Type B pancreatic cell (in vitro differentiated cells): Measurements from ENCODE around the gene SPHK2. TPM values are rescaled to one million over a fixed set of nuclear protein-coding genes. Genes with fewer than 3 reads are reported as not detected.
A peak's percentile ranks its signal among the peaks of the same experiment; 100 is the strongest.
"Not testable (repeated sequence)": the region's sequence is repeated elsewhere in the genome, so short reads cannot be mapped to it uniquely, and the experiment has no call there.

Experiments used
- DNase-seq: peaks from one replicate; pipeline ENCODE4 v3.0.0; 2021; ENCODE audit warnings: mixed read lengths; ENCODE audit not compliant: unreplicated experiment; ENCODE audit errors: extremely low spot score
- H3K27ac Mint-ChIP-seq: 2 replicates; pipeline ENCODE4 v1.8.0; 2021; ENCODE audit warnings: mild to moderate bottlenecking, mixed read lengths
- H3K27me3 Mint-ChIP-seq: 2 replicates; pipeline ENCODE4 v1.8.0; 2021; ENCODE audit warnings: mixed read lengths
- H3K36me3 Mint-ChIP-seq: 2 replicates; pipeline ENCODE4 v1.8.0; 2021; ENCODE audit warnings: mixed read lengths
- H3K4me1 Mint-ChIP-seq: one replicate; pipeline ENCODE4 v1.8.0; 2021; ENCODE audit warnings: mixed read lengths; ENCODE audit not compliant: unreplicated experiment
- H3K4me3 Mint-ChIP-seq: 2 replicates; pipeline ENCODE4 v1.8.0; 2021; ENCODE audit warnings: mild to moderate bottlenecking, mixed read lengths
- H3K9me3 Mint-ChIP-seq: 2 replicates; pipeline ENCODE4 v1.8.0; 2021; ENCODE audit warnings: mixed read lengths
- CTCF ChIP-seq: fragments of 200-600 bp; sonication (generic); conservative IDR thresholded peaks from 2 replicates; pipeline ENCODE4 v1.5.0; 2021; ENCODE audit warnings: antibody characterized with exemption, mild to moderate bottlenecking
- total RNA-seq: library from RNA; stranded (reverse); gene quantifications from 2 replicates; pipeline ENCODE4 v1.2.1, GENCODE V29; 2021; ENCODE audit warnings: low replicate concordance

Gene SPHK2
- total RNA-seq, 1 donor from 2014 or later: 47.1 TPM

GRCh38 chr19:48629297-48629598 lies 9.9 kb downstream of the SPHK2 start:
- Mint-ChIP-seq H3K4me1 (peaks cover 30% of the 10 kb centered on the region), H3K36me3 (peaks cover 3% of the 10 kb centered on the region), H3K4me3 (no peak overlapping the region), H3K9me3 (no peaks in the 10 kb centered on the region), H3K27ac (no peak overlapping the region), H3K27me3 (no peaks in the 10 kb centered on the region)
- no peak for TF ChIP-seq CTCF
- no peak for DNase-seq

- H3K4me3 Mint-ChIP-seq: peak overlapping the region; percentile 76
- peak; percentile 76 for DNase-seq
- H3K27me3 Mint-ChIP-seq: no peaks in the 10 kb centered on the region
- peaks cover 35% of the 10 kb centered on the region for H3K4me1 Mint-ChIP-seq
- H3K27ac Mint-ChIP-seq: peak overlapping the region; percentile 96
- peaks cover 3% of the 10 kb centered on the region for H3K36me3 Mint-ChIP-seq
- H3K9me3 Mint-ChIP-seq: no peaks in the 10 kb centered on the region
- TF ChIP-seq CTCF: no peak
Measured at GRCh38 chr19:48629599-48630295, 10.4 kb downstream of the SPHK2 start.

- H3K4me1 Mint-ChIP-seq: peaks cover 29% of the 10 kb centered on the region
- peak; percentile 15 for TF ChIP-seq CTCF
- peak overlapping the region; percentile 96 for H3K27ac Mint-ChIP-seq
- H3K36me3 Mint-ChIP-seq: peaks cover 3% of the 10 kb centered on the region
- peak overlapping the region; percentile 76 for H3K4me3 Mint-ChIP-seq
- H3K9me3 Mint-ChIP-seq: no peaks in the 10 kb centered on the region
- DNase-seq: no peak
- H3K27me3 Mint-ChIP-seq: no peaks in the 10 kb centered on the region
Measured at GRCh38 chr19:48630296-48631063, 11.2 kb downstream of the SPHK2 start.

- H3K27me3 Mint-ChIP-seq: no peaks in the 10 kb centered on the region
- no peak for DNase-seq
- peaks cover 28% of the 10 kb centered on the region for H3K4me1 Mint-ChIP-seq
- no peak overlapping the region for H3K4me3 Mint-ChIP-seq
- H3K27ac Mint-ChIP-seq: peak overlapping the region; percentile 96
- H3K9me3 Mint-ChIP-seq: no peaks in the 10 kb centered on the region
- no peak for TF ChIP-seq CTCF
- peaks cover 3% of the 10 kb centered on the region for H3K36me3 Mint-ChIP-seq
Measured at GRCh38 chr19:48631225-48631624, 11.9 kb downstream of the SPHK2 start.

- peaks cover 28% of the 10 kb centered on the region for H3K4me1 Mint-ChIP-seq
- H3K27ac Mint-ChIP-seq: peak overlapping the region; percentile 96
- not testable (repeated sequence) for DNase-seq, H3K36me3 Mint-ChIP-seq, H3K27me3 Mint-ChIP-seq, H3K9me3 Mint-ChIP-seq
- H3K4me3 Mint-ChIP-seq: peak overlapping the region; percentile 70
Measured at GRCh38 chr19:48632286-48632685, 13.0 kb downstream of the SPHK2 start.

- no peak for TF ChIP-seq CTCF
- H3K27me3 Mint-ChIP-seq: no peaks in the 10 kb centered on the region
- H3K4me1 Mint-ChIP-seq: peaks cover 28% of the 10 kb centered on the region
- peak overlapping the region; percentile 96 for H3K27ac Mint-ChIP-seq
- no peaks in the 10 kb centered on the region for H3K9me3 Mint-ChIP-seq
- DNase-seq: no peak
- peak overlapping the region; percentile 70 for H3K4me3 Mint-ChIP-seq
- peaks cover 3% of the 10 kb centered on the region for H3K36me3 Mint-ChIP-seq
Measured at GRCh38 chr19:48632692-48633147, 13.4 kb downstream of the SPHK2 start.
